Endothelial cell of umbilical vein (primary cell): ENCODE measurements around the gene ZNF644.

Experiments used
- CTCF ChIP-seq, 2 donors: IDR thresholded peaks; 1 replicate in 1 of 2; 2 replicates in 1 of 2; pipeline ENCODE4 v1.5.1; 2011; ENCODE audit warnings: low read length in 2 of 2, mild to moderate bottlenecking in 2 of 2, moderate library complexity in 2 of 2, control low read depth in 1 of 2, inconsistent platforms in 1 of 2, low read depth in 1 of 2; ENCODE audit not compliant: insufficient read depth in 1 of 2; ENCODE audit errors: extremely low read depth in 1 of 2
- EZH2 ChIP-seq: IDR thresholded peaks from 2 replicates; pipeline ENCODE4 v1.6.1; 2012; ENCODE audit warnings: borderline replicate concordance, low read depth, mild to moderate bottlenecking, moderate library complexity, low read length, inconsistent platforms; ENCODE audit not compliant: severe bottlenecking
- JUN ChIP-seq: IDR thresholded peaks from 2 replicates; pipeline ENCODE4 v1.6.1; 2011; ENCODE audit warnings: borderline replicate concordance, low read depth; ENCODE audit not compliant: insufficient read length, insufficient read depth
- MYC ChIP-seq: IDR thresholded peaks from one replicate; pipeline ENCODE4 v1.6.1; 2011; ENCODE audit warnings: mild to moderate bottlenecking, low read depth, low read length
- POLR2A ChIP-seq: IDR thresholded peaks from 2 replicates; pipeline ENCODE4 v1.6.1; 2012; ENCODE audit warnings: low read depth, mild to moderate bottlenecking, control low read depth, low read length
- POLR2AphosphoS5 ChIP-seq: IDR thresholded peaks from 2 replicates; pipeline ENCODE4 v1.6.1; 2012; ENCODE audit warnings: low read depth, mild to moderate bottlenecking, control low read depth, low read length, moderate library complexity; ENCODE audit not compliant: insufficient read depth

GRCh38 chr1:91007827-91008226 is 14.0 kb downstream of the ZNF644 start:
- TF ChIP-seq CTCF (IDR thresholded peaks at IDR 0.05; ENCODE audit: extremely low read depth in 1 of 2, insufficient read depth in 1 of 2, low read depth in 1 of 2, low read length in 2 of 2), result no peak
- no peak for TF ChIP-seq JUN
- TF ChIP-seq MYC, result no peak
- TF ChIP-seq EZH2, result no peak
- no peak for TF ChIP-seq POLR2A
- no peak for TF ChIP-seq POLR2AphosphoS5
